ENCODE data around the gene NAAA. TPM values are rescaled to one million over a fixed set of nuclear protein-coding genes. Genes with fewer than 3 reads are reported as not detected.

NAAA gene
- polyA plus RNA-seq, 3 donors: 170 to 308 (median 231) TPM

DNA sequence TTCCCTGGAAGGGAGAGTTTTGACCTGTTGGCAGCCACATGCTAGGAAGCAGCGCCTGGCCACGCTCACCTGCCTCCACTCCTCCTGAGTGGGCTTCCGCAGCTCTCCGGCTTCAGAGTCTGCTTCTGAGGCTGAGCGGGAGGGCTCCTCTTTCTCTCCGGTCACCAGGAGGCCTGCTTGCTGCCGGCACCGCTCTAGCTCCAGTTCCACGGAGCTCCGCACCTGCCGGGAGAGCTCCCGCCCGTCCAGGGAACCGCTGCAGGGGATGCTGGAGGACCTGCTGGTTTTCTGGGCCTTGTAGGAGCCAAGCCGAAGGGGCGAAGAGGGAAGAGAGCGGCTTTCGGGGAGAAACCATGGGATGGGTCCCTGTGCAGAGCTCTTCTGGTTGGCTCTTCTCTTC is 64.6 kb downstream of the NAAA start:
- Histone ChIP-seq H2AFZ (ENCODE audit: insufficient read depth, low read depth, low read length, poor library complexity, severe bottlenecking) (no peak overlapping the region), H3K36me3 (replicated peaks in 1 of 2; ENCODE audit: control insufficient read depth in 1 of 2, insufficient read depth in 2 of 2, low read length in 2 of 2) (no peaks in the 10 kb centered on the region), H3K4me1 (ENCODE audit: control insufficient read depth in 1 of 2, insufficient read depth in 2 of 2, low read length in 2 of 2) (no peaks in the 10 kb centered on the region), H3K4me3 (replicated peaks in 1 of 3; ENCODE audit: low read depth in 2 of 3, low read length in 3 of 3) (no peak overlapping the region), H3K9me3 (replicated peaks in 1 of 2; ENCODE audit: control insufficient read depth in 1 of 2, insufficient read depth in 1 of 2, low read length in 2 of 2) (no peaks in the 10 kb centered on the region), H3K27me3 (ENCODE audit: control insufficient read depth in 2 of 2, insufficient read depth in 2 of 2, low read length in 2 of 2) (no peaks in the 10 kb centered on the region), H3K27ac (ENCODE audit: low read depth in 1 of 2, low read length in 2 of 2) (no peak overlapping the region), H3K79me2 (ENCODE audit: insufficient read depth, low read length) (no peaks in the 10 kb centered on the region), H3K4me2 (replicated peaks; ENCODE audit: extremely low read depth, low read length, poor library complexity, severe bottlenecking) (no peak overlapping the region), H4K20me1 (ENCODE audit: insufficient read depth, low read length) (no peaks in the 10 kb centered on the region), H3K9ac (ENCODE audit: insufficient read depth, low read length, poor library complexity, severe bottlenecking) (no peak overlapping the region)
- no peak overlapping the region for H3K27ac Mint-ChIP-seq
- no peaks in the 10 kb centered on the region for H3K4me1 Mint-ChIP-seq
- TF ChIP-seq, protein P1, sequence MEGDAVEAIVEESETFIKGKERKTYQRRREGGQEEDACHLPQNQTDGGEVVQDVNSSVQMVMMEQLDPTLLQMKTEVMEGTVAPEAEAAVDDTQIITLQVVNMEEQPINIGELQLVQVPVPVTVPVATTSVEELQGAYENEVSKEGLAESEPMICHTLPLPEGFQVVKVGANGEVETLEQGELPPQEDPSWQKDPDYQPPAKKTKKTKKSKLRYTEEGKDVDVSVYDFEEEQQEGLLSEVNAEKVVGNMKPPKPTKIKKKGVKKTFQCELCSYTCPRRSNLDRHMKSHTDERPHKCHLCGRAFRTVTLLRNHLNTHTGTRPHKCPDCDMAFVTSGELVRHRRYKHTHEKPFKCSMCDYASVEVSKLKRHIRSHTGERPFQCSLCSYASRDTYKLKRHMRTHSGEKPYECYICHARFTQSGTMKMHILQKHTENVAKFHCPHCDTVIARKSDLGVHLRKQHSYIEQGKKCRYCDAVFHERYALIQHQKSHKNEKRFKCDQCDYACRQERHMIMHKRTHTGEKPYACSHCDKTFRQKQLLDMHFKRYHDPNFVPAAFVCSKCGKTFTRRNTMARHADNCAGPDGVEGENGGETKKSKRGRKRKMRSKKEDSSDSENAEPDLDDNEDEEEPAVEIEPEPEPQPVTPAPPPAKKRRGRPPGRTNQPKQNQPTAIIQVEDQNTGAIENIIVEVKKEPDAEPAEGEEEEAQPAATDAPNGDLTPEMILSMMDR (IDR thresholded peaks at IDR 0.05): no peak
- peaks cover 0 to 1% (median 0%) of the 10 kb centered on the region in 7 donors for H3K9me3 Mint-ChIP-seq
- no peak for DNase-seq
- H3K27me3 Mint-ChIP-seq (ENCODE audit: low read depth in 3 of 3): peaks cover 5 to 11% (median 7%) of the 10 kb centered on the region in 3 donors
- H3K36me3 Mint-ChIP-seq: no peaks in the 10 kb centered on the region
- H3K4me3 Mint-ChIP-seq: no peak overlapping the region
- intact Hi-C loops (cut with micrococcal nuclease): no loop called here
- WGBS (ENCODE audit: insufficient coverage): 96% methylated on average over 15 of the region's 18 CpGs

DNA sequence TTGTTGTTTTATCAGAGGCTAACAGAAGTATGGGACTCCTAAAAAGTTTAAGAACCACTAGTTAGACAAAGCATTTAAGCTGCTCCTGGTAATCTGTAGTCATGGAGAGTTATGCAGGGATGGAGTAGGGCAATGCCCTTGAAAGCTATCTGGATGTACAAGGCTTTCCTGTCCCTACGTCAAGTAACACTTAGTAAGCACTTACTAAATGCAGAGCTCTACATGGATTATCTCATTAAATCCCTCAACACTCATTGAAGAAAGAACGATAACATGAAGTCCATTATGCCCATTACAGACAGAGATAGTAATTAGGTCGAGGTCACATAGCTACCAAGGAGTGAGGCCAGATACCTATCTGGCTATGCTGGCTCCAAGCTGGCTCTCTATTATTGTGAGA is 71.7 kb downstream of the NAAA start:
- 80% methylated on average over 1 of the region's 3 CpGs for WGBS (ENCODE audit: insufficient coverage)
- no peak for DNase-seq
- H3K27ac Mint-ChIP-seq: no peak overlapping the region

More for the DNA sequence above, 71.7 kb downstream of the NAAA start:
- Histone ChIP-seq H3K4me3 (replicated peaks in 1 of 3; ENCODE audit: low read depth in 2 of 3, low read length in 3 of 3) (no peak overlapping the region), H2AFZ (ENCODE audit: insufficient read depth, low read depth, low read length, poor library complexity, severe bottlenecking) (no peak overlapping the region), H4K20me1 (ENCODE audit: insufficient read depth, low read length) (no peaks in the 10 kb centered on the region), H3K79me2 (ENCODE audit: insufficient read depth, low read length) (no peaks in the 10 kb centered on the region), H3K9ac (ENCODE audit: insufficient read depth, low read length, poor library complexity, severe bottlenecking) (no peak overlapping the region), H3K36me3 (replicated peaks in 1 of 2; ENCODE audit: control insufficient read depth in 1 of 2, insufficient read depth in 2 of 2, low read length in 2 of 2) (no peaks in the 10 kb centered on the region), H3K4me2 (replicated peaks; ENCODE audit: extremely low read depth, low read length, poor library complexity, severe bottlenecking) (no peak overlapping the region), H3K27ac (ENCODE audit: low read depth in 1 of 2, low read length in 2 of 2) (no peak overlapping the region), H3K27me3 (ENCODE audit: control insufficient read depth in 2 of 2, insufficient read depth in 2 of 2, low read length in 2 of 2) (no peaks in the 10 kb centered on the region), H3K4me1 (ENCODE audit: control insufficient read depth in 1 of 2, insufficient read depth in 2 of 2, low read length in 2 of 2) (no peaks in the 10 kb centered on the region), H3K9me3 (replicated peaks in 1 of 2; ENCODE audit: control insufficient read depth in 1 of 2, insufficient read depth in 1 of 2, low read length in 2 of 2) (no peaks in the 10 kb centered on the region)
- Mint-ChIP-seq H3K9me3 (no peaks in the 10 kb centered on the region), H3K36me3 (no peaks in the 10 kb centered on the region), H3K27me3 (ENCODE audit: low read depth in 3 of 3) (peaks cover 3 to 4% (median 4%) of the 10 kb centered on the region in 3 donors), H3K4me1 (no peaks in the 10 kb centered on the region), H3K4me3 (no peak overlapping the region)
- TF ChIP-seq, protein P1 (IDR thresholded peaks at IDR 0.05): no peak
- intact Hi-C loops (cut with micrococcal nuclease): no loop called here
